Lung (tissue), 13 donors: ENCODE data around the gene SLC36A1. TPM values are rescaled to one million over a fixed set of nuclear protein-coding genes. Genes with fewer than 3 reads are reported as not detected.

ENCODE experiments used
- ATAC-seq: fragments of 200-7000 bp; cut with Tn5 transposase; one replicate; pipeline ENCODE4 v1.9.1; 2020; ENCODE audit warnings: moderate number of reproducible peaks; ENCODE audit not compliant: insufficient read depth, low FRiP score
- DNase-seq, 3 donors: peaks; one replicate each; pipeline ENCODE4 v3.0.0-alpha.2; 2013 to 2017
- H3K27ac ChIP-seq, 2 donors: one replicate each; pipeline ENCODE4 v1.5.1; 2013; ENCODE audit warnings: mild to moderate bottlenecking in 2 of 2, moderate library complexity in 2 of 2, control low read depth in 1 of 2, inconsistent platforms in 1 of 2, low read depth in 1 of 2, low read length in 1 of 2
- H3K27me3 ChIP-seq, 3 donors: one replicate each; pipeline ENCODE4 v1.5.1; 2013; ENCODE audit warnings: low read length in 2 of 3; ENCODE audit not compliant: control insufficient read depth in 3 of 3, insufficient read depth in 3 of 3
- H3K36me3 ChIP-seq, 4 donors: one replicate each; pipeline ENCODE4 v1.5.1; 2013; ENCODE audit warnings: low read length in 4 of 4, mild to moderate bottlenecking in 1 of 4, moderate library complexity in 1 of 4; ENCODE audit not compliant: control insufficient read depth in 4 of 4, insufficient read depth in 4 of 4
- H3K4me1 ChIP-seq, 5 donors: one replicate each; pipeline ENCODE4 v1.5.1; 2013; ENCODE audit warnings: low read length in 5 of 5, mild to moderate bottlenecking in 2 of 5, moderate library complexity in 1 of 5; ENCODE audit not compliant: control insufficient read depth in 5 of 5, insufficient read depth in 5 of 5
- H3K4me3 ChIP-seq: one replicate; pipeline ENCODE4 v1.5.1; 2013; ENCODE audit warnings: mild to moderate bottlenecking, control low read depth, moderate library complexity
- H3K9ac ChIP-seq, 2 donors: one replicate each; pipeline ENCODE4 v1.5.1; 2013; ENCODE audit warnings: low read length in 2 of 2, control low read depth in 1 of 2; ENCODE audit not compliant: insufficient read depth in 1 of 2
- H3K9me3 ChIP-seq, 4 donors: one replicate each; pipeline ENCODE4 v1.5.1; 2013; ENCODE audit warnings: low read length in 3 of 4, mild to moderate bottlenecking in 1 of 4, moderate library complexity in 1 of 4; ENCODE audit not compliant: control insufficient read depth in 4 of 4, insufficient read depth in 3 of 4
- WGBS, 2 donors: extraction: QIAGEN DNeasy Blood & Tissue Kit; methylation state at CpG; one replicate each; pipeline ENCODE4 v1.1.7; 2013; 5-methylcytosine and 5-hydroxymethylcytosine counted together
- polyA plus RNA-seq, 2 donors: library from polyadenylated mRNA; stranded (reverse); fragments of 200-250 nt; gene quantifications; one replicate each; pipeline ENCODE4 v1.2.1, GENCODE V29; 2013
- small RNA-seq: library from RNA; depleted of rRNA; stranded (forward); fragments of <200 nt; gene quantifications from one replicate; pipeline ENCODE3, GENCODE V24; 2014; ENCODE audit warnings: low replicate concordance
- total RNA-seq, 2 donors: library from RNA; depleted of rRNA in 1 of 2; stranded (reverse); fragments of >200 nt in 1 of 2; gene quantifications; one replicate each; pipeline ENCODE4 v1.2.1, GENCODE V29; 2014 to 2021
- TF ChIP-seq, protein P1 (sequence below): IDR thresholded peaks from 2 replicates; pipeline ENCODE4 v1.5.1; 2012; ENCODE audit warnings: mild to moderate bottlenecking; ENCODE audit errors: control extremely low read depth, extremely low read depth
- donor health status: control.
- donor health status: control.
- donor health status: Bipolar disorder and iron deficiency.
- donor health status: healthy.
- donor health status: DM: yes; HTN: yes; CAD: no.

The SLC36A1 gene
- total and polyA plus RNA-seq, 4 donors: 2.0 to 22.0 (median 9.9) TPM

GRCh38 chr5:151534350-151534749 lies 86.9 kb downstream of the SLC36A1 start:
- TF ChIP-seq, protein P1, sequence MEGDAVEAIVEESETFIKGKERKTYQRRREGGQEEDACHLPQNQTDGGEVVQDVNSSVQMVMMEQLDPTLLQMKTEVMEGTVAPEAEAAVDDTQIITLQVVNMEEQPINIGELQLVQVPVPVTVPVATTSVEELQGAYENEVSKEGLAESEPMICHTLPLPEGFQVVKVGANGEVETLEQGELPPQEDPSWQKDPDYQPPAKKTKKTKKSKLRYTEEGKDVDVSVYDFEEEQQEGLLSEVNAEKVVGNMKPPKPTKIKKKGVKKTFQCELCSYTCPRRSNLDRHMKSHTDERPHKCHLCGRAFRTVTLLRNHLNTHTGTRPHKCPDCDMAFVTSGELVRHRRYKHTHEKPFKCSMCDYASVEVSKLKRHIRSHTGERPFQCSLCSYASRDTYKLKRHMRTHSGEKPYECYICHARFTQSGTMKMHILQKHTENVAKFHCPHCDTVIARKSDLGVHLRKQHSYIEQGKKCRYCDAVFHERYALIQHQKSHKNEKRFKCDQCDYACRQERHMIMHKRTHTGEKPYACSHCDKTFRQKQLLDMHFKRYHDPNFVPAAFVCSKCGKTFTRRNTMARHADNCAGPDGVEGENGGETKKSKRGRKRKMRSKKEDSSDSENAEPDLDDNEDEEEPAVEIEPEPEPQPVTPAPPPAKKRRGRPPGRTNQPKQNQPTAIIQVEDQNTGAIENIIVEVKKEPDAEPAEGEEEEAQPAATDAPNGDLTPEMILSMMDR: no peak
- Histone ChIP-seq H3K9ac (no peak overlapping the region), H3K9me3 (peaks cover 0 to 5% (median 0%) of the 10 kb centered on the region in 4 donors), H3K27me3 (peaks cover 0 to 4% (median 0%) of the 10 kb centered on the region in 3 donors), H3K36me3 (no peaks in the 10 kb centered on the region), H3K4me1 (no peaks in the 10 kb centered on the region), H3K4me3 (no peak overlapping the region), H3K27ac (no peak overlapping the region)
- DNase-seq (no peak), ATAC-seq (no peak)
- 54 to 62% methylated on average over 11 of the region's 11 CpGs for WGBS, 2 donors

DNA sequence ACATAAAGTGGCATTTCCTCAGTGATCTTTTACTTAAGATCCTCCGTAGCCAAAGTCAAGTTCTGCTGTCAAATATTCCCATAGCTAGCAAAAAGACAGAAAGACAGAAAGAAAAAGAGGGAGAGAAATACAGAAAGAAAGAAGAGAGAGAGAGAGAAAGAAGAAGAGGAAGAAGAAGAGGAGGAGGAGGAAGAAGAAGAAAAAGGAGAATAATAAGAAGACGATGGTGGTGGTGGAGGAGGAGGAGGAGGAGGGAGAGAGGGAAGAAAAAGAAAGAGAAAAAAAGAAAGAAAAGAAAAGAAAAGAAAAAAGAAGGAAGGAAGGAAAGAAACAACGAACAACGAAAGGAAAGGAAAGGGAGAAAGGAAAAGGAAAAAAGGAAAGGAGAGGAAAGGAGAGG lies 89.6 kb downstream of the SLC36A1 start:
- Histone ChIP-seq H3K9me3 (no peaks in the 10 kb centered on the region), H3K27me3 (peaks cover 0 to 4% (median 0%) of the 10 kb centered on the region in 3 donors), H3K27ac (no peak overlapping the region), H3K9ac (no peak overlapping the region), H3K36me3 (no peaks in the 10 kb centered on the region), H3K4me1 (no peaks in the 10 kb centered on the region), H3K4me3 (no peak overlapping the region)
- ATAC-seq (no peak), DNase-seq (no peak)
- TF ChIP-seq, protein P1: no peak
- 58 to 77% methylated on average over 4 of the region's 4 CpGs for WGBS, 2 donors

- H3K27ac ChIP-seq: no peak overlapping the region
- no peaks in the 10 kb centered on the region for H3K4me1 ChIP-seq
- H3K4me3 ChIP-seq: no peak overlapping the region
- H3K9ac ChIP-seq: no peak overlapping the region
- H3K36me3 ChIP-seq: no peaks in the 10 kb centered on the region
- no peaks in the 10 kb centered on the region for H3K27me3 ChIP-seq
- DNase-seq (no peak), ATAC-seq (no peak)
- 70 to 71% methylated on average over 2 of the region's 2 CpGs for WGBS, 2 donors
- no peaks in the 10 kb centered on the region for H3K9me3 ChIP-seq
- TF ChIP-seq, protein P1: no peak
These were observed 94.2 kb downstream of the SLC36A1 start for GRCh38 chr5:151541571-151541970.

Small RNA genes within 50 kb of the gene (small RNA-seq; reads per million reads assigned to genes)
- gene MIR6499 (not detected), gene RNA5SP197 (not detected)

Other genes with a start within 250 kb of the SLC36A1 start
- gene CCDC69, start 223.5 kb upstream of the SLC36A1 start, total RNA-seq: 10 to 100 TPM; 15.4 to 69.0 TPM
- gene CCDC69, start 223.5 kb upstream of the SLC36A1 start, polyA plus RNA-seq: 10 to 100 TPM; 54.7 to 73.6 TPM
- 10 to 100 TPM; 31.3 to 78.7 TPM for gene GM2A, start 194.4 kb upstream of the SLC36A1 start, total RNA-seq
- 10 to 100 TPM; 36.5 to 39.7 TPM for gene GM2A, start 194.4 kb upstream of the SLC36A1 start, polyA plus RNA-seq
- gene SLC36A3, start 143.8 kb upstream of the SLC36A1 start, total RNA-seq: not detected
- gene SLC36A3, start 143.8 kb upstream of the SLC36A1 start, polyA plus RNA-seq: not detected
- gene SLC36A2, start 100.0 kb upstream of the SLC36A1 start, total RNA-seq: not detected
- gene SLC36A2, start 100.0 kb upstream of the SLC36A1 start, polyA plus RNA-seq: not detected
- 1 to 10 TPM in 1 of 2 donors, under 1 TPM in 1; 0.57 to 3.1 TPM for gene FAT2, start 143.7 kb downstream of the SLC36A1 start, total RNA-seq
- under 1 TPM; 0.24 to 0.78 TPM for gene FAT2, start 143.7 kb downstream of the SLC36A1 start, polyA plus RNA-seq
- 1,000 to 10,000 TPM in 1 of 2 donors, 100 to 1,000 TPM in 1; 985 to 1,186 TPM for gene SPARC, start 239.3 kb downstream of the SLC36A1 start, total RNA-seq
- gene SPARC, start 239.3 kb downstream of the SLC36A1 start, polyA plus RNA-seq: 100 to 1,000 TPM; 145 to 850 TPM